Rectal smooth muscle tissue (tissue), 1 donor: Measurements from ENCODE around the gene GOLGA8R.
"Not testable (repeated sequence)": the region's sequence is repeated elsewhere in the genome, so short reads cannot be mapped to it uniquely, and the experiment has no call there.

Experiments
- H3K27ac ChIP-seq: one replicate; pipeline ENCODE4 v1.7.0; 2013; ENCODE audit warnings: low read depth, low read length, inconsistent platforms
- H3K27me3 ChIP-seq: one replicate; pipeline ENCODE4 v1.7.0; 2013; ENCODE audit warnings: low read length; ENCODE audit not compliant: control insufficient read depth, insufficient read depth
- H3K36me3 ChIP-seq: one replicate; pipeline ENCODE4 v1.7.0; 2013; ENCODE audit warnings: low read length; ENCODE audit not compliant: control insufficient read depth, insufficient read depth
- H3K4me1 ChIP-seq: one replicate; pipeline ENCODE4 v1.7.0; 2013; ENCODE audit warnings: low read length; ENCODE audit not compliant: control insufficient read depth, insufficient read depth
- H3K4me3 ChIP-seq: one replicate; pipeline ENCODE4 v1.7.0; 2013; ENCODE audit warnings: low read length
- H3K9ac ChIP-seq: one replicate; pipeline ENCODE4 v1.7.0; 2013; ENCODE audit warnings: low read length

Gene GOLGA8R, protein sequence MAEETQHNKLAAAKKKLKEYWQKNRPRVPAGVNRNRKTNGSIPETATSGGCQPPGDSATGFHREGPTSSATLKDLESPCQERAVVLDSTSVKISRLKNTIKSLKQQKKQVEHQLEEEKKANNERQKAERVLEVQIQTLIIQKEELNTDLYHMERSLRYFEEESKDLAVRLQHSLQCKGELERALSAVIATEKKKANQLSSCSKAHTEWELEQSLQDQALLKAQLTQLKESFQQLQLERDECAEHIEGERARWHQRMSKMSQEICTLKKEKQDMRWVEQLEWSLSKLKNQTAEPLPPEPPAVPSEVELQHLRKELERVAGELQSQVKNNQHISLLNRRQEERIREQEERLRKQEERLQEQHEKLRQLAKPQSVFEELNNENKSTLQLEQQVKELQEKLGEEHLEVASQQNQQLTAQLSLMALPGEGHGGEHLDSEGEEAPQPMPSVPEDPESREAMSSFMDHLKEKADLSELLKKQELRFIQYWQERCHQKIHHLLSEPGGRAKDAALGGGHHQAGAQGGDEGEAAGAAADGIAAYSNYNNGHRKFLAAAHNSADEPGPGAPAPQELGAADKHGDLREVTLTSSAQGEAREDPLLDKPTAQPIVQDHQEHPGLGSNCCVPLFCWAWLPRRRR

DNA sequence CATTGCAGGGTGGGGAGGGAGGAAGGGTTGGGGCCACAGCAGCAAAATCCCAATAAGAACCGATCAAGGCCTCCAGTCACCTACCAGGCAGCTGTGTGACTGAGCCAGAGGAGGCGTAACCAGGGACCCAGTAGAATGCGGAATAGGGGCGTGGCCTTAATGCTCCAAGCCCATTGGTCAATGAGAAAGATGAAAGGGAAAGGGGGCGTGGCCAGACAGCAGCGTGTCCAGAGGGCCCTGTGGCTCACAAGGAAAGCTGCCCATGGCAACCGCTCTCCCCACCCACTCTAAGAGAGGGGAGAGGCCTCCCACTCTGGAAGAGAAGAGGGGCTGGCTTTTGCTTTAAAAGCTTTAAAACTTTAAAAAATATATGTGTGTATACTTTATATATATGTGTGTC is at the start of gene GOLGA8R:
Gene GOLGA8R, minus strand, starts transcription at position 101 of the 400 bp plus-strand sequence. Its CDS starts 98 bp downstream, at position 3.
- not testable (repeated sequence) for H3K27me3 ChIP-seq, H3K4me1 ChIP-seq

GRCh38 chr15:30463849-30464248 is 49.8 kb upstream of the GOLGA8R start:
- not testable (repeated sequence) for H3K4me1 ChIP-seq, H3K9ac ChIP-seq

More for the DNA sequence above, at the start of gene GOLGA8R:
- H3K27ac ChIP-seq, H3K9ac ChIP-seq, H3K36me3 ChIP-seq, H3K4me3 ChIP-seq: not testable (repeated sequence)

GRCh38 chr15:30462176-30462575 is 48.1 kb upstream of the GOLGA8R start:
- not testable (repeated sequence) for H3K4me3 ChIP-seq, H3K4me1 ChIP-seq, H3K27me3 ChIP-seq, H3K36me3 ChIP-seq, H3K9ac ChIP-seq, H3K27ac ChIP-seq

More at GRCh38 chr15:30463849-30464248, 49.8 kb upstream of the GOLGA8R start:
- not testable (repeated sequence) for H3K27me3 ChIP-seq, H3K27ac ChIP-seq, H3K36me3 ChIP-seq, H3K4me3 ChIP-seq

DNA sequence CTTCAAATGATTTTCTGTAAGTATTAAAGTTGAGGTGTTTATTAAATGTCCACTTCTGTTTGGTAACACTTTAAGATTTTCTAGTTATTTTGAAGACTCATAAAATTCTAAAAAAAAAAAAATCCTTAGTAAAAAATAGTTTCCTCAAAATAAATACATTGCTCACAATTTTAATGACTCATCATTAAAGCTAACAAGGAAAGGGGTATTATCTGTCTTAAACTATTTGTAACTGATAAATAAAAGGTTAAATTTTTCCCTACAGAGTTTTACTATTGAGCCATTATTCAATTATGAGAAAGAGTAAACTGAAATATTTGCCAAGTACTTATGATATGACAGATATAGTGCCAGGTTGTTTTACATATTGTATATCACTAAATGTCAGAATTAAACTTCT is 38.6 kb upstream of the GOLGA8R start:
- not testable (repeated sequence) for H3K36me3 ChIP-seq, H3K9ac ChIP-seq, H3K4me3 ChIP-seq, H3K4me1 ChIP-seq, H3K27me3 ChIP-seq, H3K27ac ChIP-seq

DNA sequence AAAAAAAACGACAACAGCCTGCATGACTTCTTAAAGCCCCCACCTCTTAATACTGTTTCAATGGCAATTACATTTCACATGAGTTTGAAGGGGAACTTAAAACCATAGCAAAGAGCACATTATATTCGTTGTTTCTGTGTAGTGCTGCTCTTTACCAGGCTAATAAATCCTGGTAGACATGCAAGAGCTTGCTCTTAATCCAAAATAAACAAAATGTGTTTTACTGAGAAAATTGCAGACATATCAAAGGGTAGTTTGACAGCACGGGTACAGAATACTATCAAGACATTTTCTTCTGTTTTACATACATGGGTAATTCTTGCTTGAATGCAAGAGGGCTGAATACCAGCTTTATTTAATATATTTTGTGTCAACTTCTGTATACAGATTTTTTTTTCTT is 24.3 kb upstream of the GOLGA8R start:
- H3K36me3 ChIP-seq, H3K4me3 ChIP-seq, H3K4me1 ChIP-seq, H3K9ac ChIP-seq, H3K27ac ChIP-seq, H3K27me3 ChIP-seq: not testable (repeated sequence)

DNA sequence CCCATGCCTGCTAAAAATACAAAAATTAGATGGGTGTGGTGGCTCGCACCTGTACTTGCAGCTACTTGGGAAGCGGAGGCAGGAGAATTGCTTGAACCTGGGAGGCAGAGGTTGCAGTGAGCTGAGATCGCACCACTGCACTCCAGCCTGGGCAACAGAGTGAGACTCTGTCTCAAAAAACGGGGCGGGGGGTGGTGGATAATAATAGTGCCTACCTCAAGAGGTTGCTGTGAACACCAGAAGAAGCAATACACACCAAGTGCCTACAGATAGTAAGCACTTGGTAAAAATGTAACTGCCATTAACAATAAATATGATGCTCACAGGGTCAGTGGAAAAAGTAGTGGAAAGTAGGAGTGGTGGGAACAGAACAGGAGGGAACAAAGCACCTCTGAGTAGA is 21.8 kb upstream of the GOLGA8R start:
- not testable (repeated sequence) for H3K27ac ChIP-seq, H3K27me3 ChIP-seq, H3K4me3 ChIP-seq, H3K9ac ChIP-seq, H3K4me1 ChIP-seq, H3K36me3 ChIP-seq

GRCh38 chr15:30420723-30421122 is 6.7 kb upstream of the GOLGA8R start:
- H3K36me3 ChIP-seq, H3K27ac ChIP-seq, H3K4me1 ChIP-seq, H3K4me3 ChIP-seq, H3K27me3 ChIP-seq, H3K9ac ChIP-seq: not testable (repeated sequence)

DNA sequence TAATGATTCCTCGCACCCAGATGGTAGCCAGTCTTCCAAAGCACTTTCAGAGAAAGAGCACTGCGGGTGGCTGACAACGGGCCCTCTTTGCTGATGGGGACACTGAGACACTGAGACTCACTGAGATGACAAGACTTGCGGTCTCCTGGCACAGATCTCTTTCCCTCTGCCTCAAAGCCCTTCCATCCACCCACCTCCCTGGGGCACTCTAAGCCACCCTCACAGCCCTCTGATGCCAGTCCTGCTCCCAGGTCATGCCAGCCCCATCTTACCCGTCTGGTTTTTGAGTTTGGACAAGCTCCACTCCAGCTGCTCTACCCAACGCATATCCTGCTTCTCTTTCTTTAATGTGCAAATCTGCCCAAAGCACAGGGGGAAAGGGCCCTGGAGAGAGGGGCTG is 6.4 kb downstream of the GOLGA8R start:
- not testable (repeated sequence) for H3K4me1 ChIP-seq, H3K36me3 ChIP-seq, H3K9ac ChIP-seq, H3K27me3 ChIP-seq, H3K4me3 ChIP-seq, H3K27ac ChIP-seq

DNA sequence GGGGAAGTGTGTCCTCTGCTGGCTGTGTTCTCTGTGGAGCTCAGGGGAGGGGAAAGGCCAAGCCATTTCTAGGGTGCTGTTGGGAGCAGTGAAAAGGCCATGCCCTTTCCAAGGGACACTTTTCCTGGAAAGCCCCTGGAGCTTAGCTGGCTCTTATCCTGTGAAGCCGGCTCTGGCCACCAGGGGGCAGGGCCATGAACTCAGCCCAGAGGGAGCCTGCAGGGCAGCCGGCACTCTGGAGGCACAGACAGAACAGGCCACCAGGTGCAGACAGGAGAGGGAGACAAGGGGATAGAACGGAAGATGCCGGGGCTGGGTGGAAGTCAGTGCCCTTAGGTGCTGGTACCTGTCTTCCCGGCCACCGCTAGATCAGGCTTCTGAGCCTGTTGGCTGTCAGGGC is 15.1 kb downstream of the GOLGA8R start:
- H3K9ac ChIP-seq, H3K27ac ChIP-seq, H3K4me3 ChIP-seq, H3K27me3 ChIP-seq, H3K36me3 ChIP-seq, H3K4me1 ChIP-seq: not testable (repeated sequence)

DNA sequence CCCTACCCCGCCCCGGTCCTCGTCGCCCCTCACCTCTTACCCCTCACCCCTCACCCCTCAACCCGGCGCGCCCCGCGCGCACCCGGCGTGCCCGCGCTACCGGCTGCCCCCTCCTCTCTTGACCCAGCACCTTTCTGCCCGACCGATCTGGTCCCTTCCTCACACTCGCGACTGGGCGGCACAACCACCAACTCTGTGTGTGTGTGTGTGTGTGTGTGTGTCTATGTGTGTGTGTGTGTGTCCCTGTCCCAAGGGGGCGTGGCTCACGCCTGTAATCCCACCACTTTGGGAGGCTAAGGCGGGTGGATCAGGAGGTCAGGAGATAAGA is 20.4 kb downstream of the GOLGA8R start:
- H3K27ac ChIP-seq, H3K9ac ChIP-seq, H3K36me3 ChIP-seq, H3K27me3 ChIP-seq, H3K4me1 ChIP-seq, H3K4me3 ChIP-seq: not testable (repeated sequence)

DNA sequence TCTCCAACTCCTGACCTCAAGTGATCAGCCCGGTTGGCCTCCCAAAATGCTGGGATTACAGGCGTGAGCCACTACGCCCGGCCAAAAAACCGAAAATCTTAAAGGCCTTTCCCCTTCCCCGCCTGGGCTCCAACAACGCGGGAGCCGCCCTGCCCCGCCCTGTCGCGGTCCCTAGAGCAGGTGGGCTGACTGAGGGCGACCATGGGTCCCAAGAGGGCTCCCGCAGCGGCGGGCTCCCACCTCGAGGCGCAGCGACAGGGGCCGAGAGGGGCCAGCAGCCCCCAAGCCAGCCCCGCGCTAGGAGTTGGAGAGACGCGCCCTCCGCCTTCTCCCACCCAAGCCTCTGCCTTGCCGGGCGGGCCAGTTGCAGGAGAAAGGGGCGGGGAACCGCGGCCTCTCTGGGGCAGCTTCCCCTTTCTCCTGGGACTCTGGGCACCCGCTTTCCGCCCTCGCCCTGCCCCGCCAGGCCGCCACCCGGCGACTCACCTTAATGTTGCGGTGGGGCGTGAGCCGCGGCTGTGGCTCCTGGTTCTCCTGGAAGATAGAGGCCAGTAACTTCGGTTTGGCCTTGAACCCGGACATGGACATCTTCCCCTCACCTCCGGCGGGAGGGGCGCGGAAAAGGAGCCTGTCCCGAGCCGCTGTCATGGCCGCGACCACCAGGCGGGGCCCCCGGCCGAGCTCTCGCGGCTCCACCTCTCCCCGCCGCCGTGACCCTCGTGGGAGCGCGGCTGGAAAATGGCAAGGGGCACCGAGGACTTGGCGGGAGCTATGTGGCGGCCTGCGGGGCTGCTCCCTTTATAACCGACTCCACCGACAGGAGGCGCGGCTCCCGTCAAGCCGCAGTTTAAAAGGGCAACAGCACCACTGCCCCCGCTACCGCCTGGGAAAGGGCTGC is 21.0 kb downstream of the GOLGA8R start, which contains the start of gene CHRFAM7A:
Gene CHRFAM7A, minus strand, starts transcription at position 775 of the 898 bp plus-strand sequence. CDS start 10,189 bp downstream, outside the sequence.
- not testable (repeated sequence) for H3K4me3 ChIP-seq, H3K27me3 ChIP-seq, H3K27ac ChIP-seq, H3K9ac ChIP-seq, H3K36me3 ChIP-seq, H3K4me1 ChIP-seq

DNA sequence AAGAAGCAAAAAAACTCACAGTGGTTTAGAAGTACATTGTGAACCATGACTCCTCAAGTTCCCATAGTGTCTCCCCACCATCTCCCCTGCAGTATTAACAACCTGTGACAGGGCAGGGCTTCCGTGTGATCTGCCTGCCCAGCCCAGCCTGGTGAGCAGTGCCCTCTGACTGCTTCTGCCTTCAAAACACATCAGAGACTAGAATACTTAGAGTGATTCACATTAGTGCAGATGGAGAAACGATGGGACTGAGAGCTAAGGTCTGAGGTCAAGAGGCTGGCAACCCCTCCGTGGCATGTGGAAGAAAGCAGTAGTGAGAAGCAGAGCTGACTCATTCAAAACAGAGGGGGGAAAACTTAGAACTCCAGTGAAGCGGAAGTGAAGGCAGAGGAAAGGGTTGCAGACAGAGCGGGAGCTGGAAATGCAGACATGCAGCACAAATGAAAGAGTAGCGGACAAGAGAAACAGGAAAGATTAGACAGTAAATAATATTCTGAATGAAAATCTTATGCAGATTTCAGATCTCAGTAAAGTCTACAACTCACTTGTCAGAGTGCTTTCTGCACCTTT is 27.7 kb downstream of the GOLGA8R start:
- H3K27me3 ChIP-seq, H3K4me1 ChIP-seq, H3K27ac ChIP-seq, H3K36me3 ChIP-seq, H3K9ac ChIP-seq, H3K4me3 ChIP-seq: not testable (repeated sequence)
